HK-2 (cell line): Measurements from ENCODE around the gene MON1B.

Source experiments
- DNase-seq: peaks from one replicate; pipeline ENCODE4 v3.0.0-alpha.2; 2018; ENCODE audit not compliant: unreplicated experiment

The MON1B gene

GRCh38 chr16:77246150-77246549 is 55.2 kb downstream of the MON1B start:
- no peak for DNase-seq

- no peak for DNase-seq
Observed at GRCh38 chr16:77250400-77250799, 59.4 kb downstream of the MON1B start.
